ENCODE measurements around the gene TOP1.

DNA sequence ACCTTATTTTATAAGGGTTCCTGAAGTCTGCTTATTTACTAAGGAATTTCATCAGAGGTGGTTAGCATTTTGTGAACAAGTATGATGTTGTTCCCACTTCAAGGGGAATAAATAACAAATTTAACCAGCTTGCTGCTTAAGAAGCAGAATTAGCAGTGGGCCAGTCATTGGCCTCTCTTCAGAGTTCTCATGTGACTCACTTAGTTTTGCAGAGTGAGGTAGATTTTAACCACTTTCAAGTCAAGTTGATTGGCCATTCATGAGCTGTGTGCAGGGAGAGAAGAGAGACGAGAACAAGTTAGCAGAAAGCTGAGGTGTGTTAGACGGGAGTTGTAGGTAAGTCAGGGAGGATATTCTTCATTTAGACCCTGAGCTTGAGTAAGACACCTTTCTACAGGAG is 18.1 kb downstream of the TOP1 start:
- TF ChIP-seq, protein P1, sequence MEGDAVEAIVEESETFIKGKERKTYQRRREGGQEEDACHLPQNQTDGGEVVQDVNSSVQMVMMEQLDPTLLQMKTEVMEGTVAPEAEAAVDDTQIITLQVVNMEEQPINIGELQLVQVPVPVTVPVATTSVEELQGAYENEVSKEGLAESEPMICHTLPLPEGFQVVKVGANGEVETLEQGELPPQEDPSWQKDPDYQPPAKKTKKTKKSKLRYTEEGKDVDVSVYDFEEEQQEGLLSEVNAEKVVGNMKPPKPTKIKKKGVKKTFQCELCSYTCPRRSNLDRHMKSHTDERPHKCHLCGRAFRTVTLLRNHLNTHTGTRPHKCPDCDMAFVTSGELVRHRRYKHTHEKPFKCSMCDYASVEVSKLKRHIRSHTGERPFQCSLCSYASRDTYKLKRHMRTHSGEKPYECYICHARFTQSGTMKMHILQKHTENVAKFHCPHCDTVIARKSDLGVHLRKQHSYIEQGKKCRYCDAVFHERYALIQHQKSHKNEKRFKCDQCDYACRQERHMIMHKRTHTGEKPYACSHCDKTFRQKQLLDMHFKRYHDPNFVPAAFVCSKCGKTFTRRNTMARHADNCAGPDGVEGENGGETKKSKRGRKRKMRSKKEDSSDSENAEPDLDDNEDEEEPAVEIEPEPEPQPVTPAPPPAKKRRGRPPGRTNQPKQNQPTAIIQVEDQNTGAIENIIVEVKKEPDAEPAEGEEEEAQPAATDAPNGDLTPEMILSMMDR (conservative IDR thresholded peaks at IDR 0.05; ENCODE audit: low read depth, low read length) = no peak
- no peak for TF ChIP-seq EZH2 (IDR thresholded peaks at IDR 0.05; ENCODE audit: borderline replicate concordance, low read depth, low read length, poor library complexity, severe bottlenecking)
